Measurements from ENCODE around the gene ST7. TPM values are rescaled to one million over a fixed set of nuclear protein-coding genes. Genes with fewer than 3 reads are reported as not detected.

The ST7 gene
- total RNA-seq, 1 experiment from 2014 or later = 38.2 TPM

DNA sequence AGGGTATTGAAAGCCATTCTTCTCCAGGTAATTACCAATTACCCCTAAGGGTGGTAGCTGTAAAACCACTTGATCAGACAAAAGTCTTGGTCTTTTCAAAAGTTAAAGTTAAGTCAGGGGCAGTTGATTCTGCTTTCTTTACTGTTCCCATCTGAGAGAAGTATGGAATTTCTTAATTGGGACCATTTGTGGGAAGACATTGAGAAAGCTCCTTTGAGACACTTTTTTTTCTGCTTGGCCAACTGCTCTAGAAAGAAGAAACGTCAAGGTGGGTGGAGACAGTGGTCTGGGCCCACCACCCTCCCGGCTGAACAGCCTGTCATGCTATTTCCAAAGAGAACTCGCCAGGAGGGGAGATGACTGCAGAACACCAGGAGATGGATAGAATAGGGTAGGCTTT lies 324.3 kb downstream of the ST7 start:
- intact Hi-C loops (cut with micrococcal nuclease; ENCODE audit: unreplicated experiment) = no loop called here
- TF ChIP-seq, protein P1, sequence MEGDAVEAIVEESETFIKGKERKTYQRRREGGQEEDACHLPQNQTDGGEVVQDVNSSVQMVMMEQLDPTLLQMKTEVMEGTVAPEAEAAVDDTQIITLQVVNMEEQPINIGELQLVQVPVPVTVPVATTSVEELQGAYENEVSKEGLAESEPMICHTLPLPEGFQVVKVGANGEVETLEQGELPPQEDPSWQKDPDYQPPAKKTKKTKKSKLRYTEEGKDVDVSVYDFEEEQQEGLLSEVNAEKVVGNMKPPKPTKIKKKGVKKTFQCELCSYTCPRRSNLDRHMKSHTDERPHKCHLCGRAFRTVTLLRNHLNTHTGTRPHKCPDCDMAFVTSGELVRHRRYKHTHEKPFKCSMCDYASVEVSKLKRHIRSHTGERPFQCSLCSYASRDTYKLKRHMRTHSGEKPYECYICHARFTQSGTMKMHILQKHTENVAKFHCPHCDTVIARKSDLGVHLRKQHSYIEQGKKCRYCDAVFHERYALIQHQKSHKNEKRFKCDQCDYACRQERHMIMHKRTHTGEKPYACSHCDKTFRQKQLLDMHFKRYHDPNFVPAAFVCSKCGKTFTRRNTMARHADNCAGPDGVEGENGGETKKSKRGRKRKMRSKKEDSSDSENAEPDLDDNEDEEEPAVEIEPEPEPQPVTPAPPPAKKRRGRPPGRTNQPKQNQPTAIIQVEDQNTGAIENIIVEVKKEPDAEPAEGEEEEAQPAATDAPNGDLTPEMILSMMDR (IDR thresholded peaks at IDR 0.05; ENCODE audit: insufficient read depth in 1 of 2, low read depth in 1 of 2, low read length in 1 of 2, severe bottlenecking in 1 of 2, unreplicated experiment in 1 of 2) = no peak
- Mint-ChIP-seq H3K4me3 (ENCODE audit: unreplicated experiment) (no peak overlapping the region), H3K9me3 (ENCODE audit: unreplicated experiment) (no peaks in the 10 kb centered on the region), H3K27me3 (ENCODE audit: insufficient read depth, unreplicated experiment) (peaks cover 19% of the 10 kb centered on the region), H3K36me3 (ENCODE audit: insufficient read depth, unreplicated experiment) (no peaks in the 10 kb centered on the region), H3K4me1 (ENCODE audit: low read depth, unreplicated experiment) (no peaks in the 10 kb centered on the region), H3K27ac (ENCODE audit: unreplicated experiment) (no peak overlapping the region)
- POLR2A ChIA-PET = no interaction called here
- Histone ChIP-seq H3K4me1 (no peaks in the 10 kb centered on the region), H3K9me3 (no peaks in the 10 kb centered on the region), H3K4me3 (ENCODE audit: low read depth, low read length) (no peak overlapping the region), H3K27me3 (replicated peaks; ENCODE audit: control insufficient read depth, insufficient read depth, low read length) (no peaks in the 10 kb centered on the region), H3K36me3 (ENCODE audit: control insufficient read depth, insufficient read depth, low read length) (no peaks in the 10 kb centered on the region)
- no peak for DNase-seq
- CTCF ChIA-PET = interaction anchor here (0.6 kb wide), 1 partner anchor 44 kb away, joined by 9 read pairs; no protein-coding TSS in a partner anchor
- no TSS peak for BruUV-seq (replicated peaks)

DNA sequence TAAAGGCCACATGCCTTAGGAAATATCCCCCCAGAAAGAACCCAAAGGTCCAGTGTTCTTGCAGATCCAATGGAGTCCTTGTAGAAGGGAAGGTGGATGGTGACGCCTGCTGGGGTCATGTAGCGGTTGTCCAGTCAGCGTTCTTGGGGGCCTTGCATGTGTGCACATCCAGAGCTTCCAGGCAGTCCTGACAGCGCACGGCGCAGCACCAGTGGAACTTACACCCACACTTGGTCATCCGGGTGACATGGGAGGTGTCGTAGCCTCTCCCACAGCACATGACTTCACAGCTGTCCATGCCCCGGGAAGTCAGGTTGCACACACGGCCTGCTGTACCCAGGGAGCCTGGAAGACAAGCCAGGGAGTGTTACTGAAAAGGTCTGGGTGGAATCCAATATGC lies 324.7 kb downstream of the ST7 start:
- no peaks in the 10 kb centered on the region for H3K36me3 Mint-ChIP-seq (ENCODE audit: insufficient read depth, unreplicated experiment)
- Histone ChIP-seq H3K27me3 (replicated peaks; ENCODE audit: control insufficient read depth, insufficient read depth, low read length) (no peaks in the 10 kb centered on the region), H3K4me3 (ENCODE audit: low read depth, low read length) (no peak overlapping the region), H3K36me3 (ENCODE audit: control insufficient read depth, insufficient read depth, low read length) (no peaks in the 10 kb centered on the region), H3K4me1 (no peaks in the 10 kb centered on the region), H3K9me3 (no peaks in the 10 kb centered on the region)
- no peak overlapping the region for H3K27ac Mint-ChIP-seq (ENCODE audit: unreplicated experiment)
- H3K9me3 Mint-ChIP-seq (ENCODE audit: unreplicated experiment) = no peaks in the 10 kb centered on the region
- TF ChIP-seq, protein P1 (IDR thresholded peaks at IDR 0.05; ENCODE audit: insufficient read depth in 1 of 2, low read depth in 1 of 2, low read length in 1 of 2, severe bottlenecking in 1 of 2, unreplicated experiment in 1 of 2) = no peak
- BruUV-seq (replicated peaks) = no TSS peak
- ChIA-PET CTCF (no interaction called here), POLR2A (no interaction called here)
- no peaks in the 10 kb centered on the region for H3K4me1 Mint-ChIP-seq (ENCODE audit: low read depth, unreplicated experiment)
- no peak overlapping the region for H3K4me3 Mint-ChIP-seq (ENCODE audit: unreplicated experiment)
- intact Hi-C loops (cut with micrococcal nuclease; ENCODE audit: unreplicated experiment) = no loop called here
- no peak for DNase-seq
- H3K27me3 Mint-ChIP-seq (ENCODE audit: insufficient read depth, unreplicated experiment) = peaks cover 21% of the 10 kb centered on the region

DNA sequence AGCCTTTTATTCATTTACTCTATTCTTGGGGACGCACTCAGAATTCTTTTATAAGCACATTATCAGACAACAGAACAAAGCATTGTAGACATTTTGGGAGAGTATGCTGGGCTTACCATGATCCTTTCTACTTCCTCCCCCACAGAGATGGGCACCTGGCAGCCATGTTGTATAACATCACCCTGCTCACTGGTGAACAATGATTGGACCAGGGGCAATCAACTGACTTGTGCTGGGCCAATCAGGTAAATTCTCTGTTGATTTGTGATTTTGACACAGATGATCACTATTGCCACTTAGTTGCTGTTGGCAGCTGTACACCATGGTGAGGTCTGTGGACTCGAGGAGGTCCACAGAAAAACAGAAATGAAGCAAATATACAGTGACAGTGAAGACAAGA lies 325.9 kb downstream of the ST7 start:
- no peaks in the 10 kb centered on the region for H3K9me3 Mint-ChIP-seq (ENCODE audit: unreplicated experiment)
- no peak overlapping the region for H3K4me3 ChIP-seq (ENCODE audit: low read depth, low read length)
- H3K27me3 ChIP-seq (replicated peaks; ENCODE audit: control insufficient read depth, insufficient read depth, low read length) = no peaks in the 10 kb centered on the region
- no peaks in the 10 kb centered on the region for H3K4me1 ChIP-seq
- POLR2A ChIA-PET = no interaction called here
- no peaks in the 10 kb centered on the region for H3K36me3 ChIP-seq (ENCODE audit: control insufficient read depth, insufficient read depth, low read length)
- H3K4me3 Mint-ChIP-seq (ENCODE audit: unreplicated experiment) = no peak overlapping the region
- H3K4me1 Mint-ChIP-seq (ENCODE audit: low read depth, unreplicated experiment) = no peaks in the 10 kb centered on the region
- TF ChIP-seq, protein P1 (IDR thresholded peaks at IDR 0.05; ENCODE audit: insufficient read depth in 1 of 2, low read depth in 1 of 2, low read length in 1 of 2, severe bottlenecking in 1 of 2, unreplicated experiment in 1 of 2) = no peak
- no peak overlapping the region for H3K27ac Mint-ChIP-seq (ENCODE audit: unreplicated experiment)
- H3K9me3 ChIP-seq = no peaks in the 10 kb centered on the region
- intact Hi-C loops (cut with micrococcal nuclease; ENCODE audit: unreplicated experiment) = no loop called here
- CTCF ChIA-PET = no interaction called here
- peaks cover 14% of the 10 kb centered on the region for H3K27me3 Mint-ChIP-seq (ENCODE audit: insufficient read depth, unreplicated experiment)
- no peaks in the 10 kb centered on the region for H3K36me3 Mint-ChIP-seq (ENCODE audit: insufficient read depth, unreplicated experiment)
- BruUV-seq (replicated peaks) = no TSS peak
- no peak for DNase-seq

Small RNA genes within 50 kb of the gene (microRNA-seq; reads per million reads assigned to microRNA genes)
- gene MIR6132 = not detected

Other genes with a start within 250 kb of the ST7 start
- gene CAPZA2, start 90.9 kb upstream of the ST7 start, total RNA-seq (2022) = 271 and 281 TPM in 2 replicates